HG03103 (cell line): Measurements from ENCODE around the gene TPRN.

Experiments
- ATAC-seq: cut with Tn5 transposase; IDR thresholded peaks from one replicate; pipeline ENCODE4 v1.9.1; 2021; ENCODE audit warnings: low read depth; ENCODE audit not compliant: unreplicated experiment

TPRN gene

GRCh38 chr9:137147091-137147792, 53.3 kb downstream of the TPRN start:
- no peak for ATAC-seq

DNA sequence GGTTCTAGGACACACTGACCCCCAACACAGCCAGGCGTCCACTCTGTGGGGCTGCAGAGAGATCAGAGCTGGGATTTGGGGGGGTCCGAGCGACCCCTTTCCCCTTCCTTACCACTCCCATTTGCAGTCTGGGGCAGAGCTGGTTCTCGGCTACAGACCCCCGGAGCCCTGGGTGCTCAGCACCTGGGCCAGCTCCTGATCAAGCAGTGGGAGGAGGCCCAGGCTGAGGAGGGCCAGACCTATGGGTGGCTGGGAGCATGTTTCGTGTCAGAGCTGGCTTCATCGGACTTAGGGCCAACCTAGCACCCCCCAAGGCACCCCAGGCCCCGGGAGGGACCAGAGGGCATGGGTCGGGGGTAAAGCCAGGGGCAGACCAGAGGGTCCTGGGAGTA, 54.0 kb downstream of the TPRN start:
- no peak for ATAC-seq

DNA sequence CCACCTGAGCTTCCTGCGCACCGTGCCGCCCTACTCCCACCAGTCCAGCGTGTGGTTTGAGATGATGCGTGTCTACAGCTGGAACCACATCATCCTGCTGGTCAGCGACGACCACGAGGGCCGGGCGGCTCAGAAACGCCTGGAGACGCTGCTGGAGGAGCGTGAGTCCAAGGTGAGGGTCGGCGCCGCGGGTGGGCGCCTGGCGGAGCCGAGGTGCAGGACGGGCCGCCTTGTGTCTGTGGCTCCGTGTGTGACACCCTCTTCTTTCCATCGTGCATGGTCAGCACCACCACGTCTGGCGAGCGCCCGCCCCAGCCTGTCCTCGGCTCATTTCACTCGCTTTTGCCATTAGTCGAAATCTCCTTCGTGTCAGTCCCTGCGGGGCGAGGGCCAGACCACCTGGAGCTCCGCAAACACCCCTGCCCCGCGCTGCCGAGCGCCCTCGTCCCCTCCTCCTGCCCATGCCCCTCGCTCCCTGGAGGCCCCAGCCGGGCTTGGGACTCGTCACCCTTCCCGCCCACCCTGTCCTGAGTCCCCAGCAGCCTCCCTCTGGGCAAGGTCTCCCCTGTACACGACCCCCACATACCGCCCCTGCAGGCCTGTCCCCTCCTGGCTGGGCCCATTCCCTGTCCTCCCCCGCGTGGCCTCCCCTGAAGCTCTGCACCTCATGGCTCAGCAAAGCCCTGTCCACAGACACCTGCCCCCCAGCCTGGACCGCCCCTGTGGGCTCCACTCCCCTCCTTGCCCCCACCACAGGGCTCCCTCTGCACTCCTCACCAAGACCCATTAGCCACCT, 54.6 kb downstream of the TPRN start:
- no peak for ATAC-seq

GRCh38 chr9:137143459-137143858, 57.1 kb downstream of the TPRN start:
- ATAC-seq: no peak

DNA sequence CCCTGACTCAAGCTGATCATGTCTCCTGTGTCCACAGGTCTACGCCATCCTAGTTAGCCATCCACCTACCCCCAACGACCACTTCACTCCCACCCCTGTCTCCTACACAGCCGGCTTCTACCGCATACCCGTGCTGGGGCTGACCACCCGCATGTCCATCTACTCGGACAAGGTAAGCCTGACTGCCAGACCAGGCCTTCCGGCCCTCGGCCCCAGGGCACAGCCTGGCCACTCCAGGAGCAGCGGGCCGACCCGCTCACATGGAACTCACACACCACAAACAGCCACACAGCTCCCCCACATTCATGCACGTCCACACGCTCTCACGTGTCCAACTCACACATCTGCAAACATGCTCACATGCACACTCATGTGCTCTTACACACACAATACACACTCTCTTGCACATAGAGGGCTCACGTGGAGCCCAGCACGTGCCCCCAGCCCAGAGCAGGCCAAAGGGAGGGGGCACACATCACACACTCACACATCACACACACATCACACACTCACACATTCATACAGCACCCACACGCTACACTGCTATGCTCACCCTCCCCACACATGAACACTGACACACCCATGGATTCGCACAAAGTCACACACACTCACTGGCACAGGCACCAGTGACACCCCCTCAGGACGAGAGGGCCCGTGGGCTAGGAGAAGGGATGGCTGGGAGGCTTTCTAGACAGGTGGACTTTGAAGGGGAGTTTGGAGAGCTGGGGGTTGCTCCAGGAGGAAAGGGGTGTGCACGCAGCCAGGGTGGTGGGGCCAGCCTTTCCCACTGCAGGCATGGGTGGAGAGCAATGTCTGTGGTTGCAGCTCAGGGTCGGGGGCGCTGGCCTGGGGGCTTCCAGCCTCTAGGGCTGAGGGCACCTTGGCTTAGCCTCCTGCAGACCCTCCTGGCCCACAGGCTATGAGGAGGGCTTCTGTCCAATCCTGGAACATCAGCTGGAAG, 58.3 kb downstream of the TPRN start:
- no peak for ATAC-seq
